Mammary epithelial cell (primary cell): ENCODE measurements around the gene AASDH.

ENCODE experiments used
- CTCF ChIP-seq, 2 donors: IDR thresholded peaks in 1 of 2; conservative IDR thresholded peaks in 1 of 2; 2 replicates each; pipeline ENCODE4 v1.5.1; 2011 to 2012; ENCODE audit warnings: inconsistent platforms in 2 of 2, low read length in 2 of 2, mild to moderate bottlenecking in 2 of 2, control low read depth in 1 of 2, low read depth in 1 of 2; ENCODE audit not compliant: insufficient read depth in 1 of 2; ENCODE audit errors: extremely low read depth in 1 of 2
- EZH2 ChIP-seq: IDR thresholded peaks from 2 replicates; pipeline ENCODE4 v1.6.1; 2012; ENCODE audit warnings: low read length, inconsistent platforms, borderline replicate concordance

GRCh38 chr4:56308384-56308783, 78.9 kb downstream of the AASDH start:
- TF ChIP-seq CTCF (conservative IDR thresholded peaks at IDR 0.05 in 1 of 2, IDR thresholded peaks at IDR 0.05 in 1 of 2; ENCODE audit: extremely low read depth in 1 of 2, insufficient read depth in 1 of 2, low read depth in 1 of 2, low read length in 2 of 2) (no peak), EZH2 (no peak)
